Fibroblast of lung (primary cell): ENCODE results near the gene APOO.

Experiments
- EZH2 ChIP-seq: IDR thresholded peaks from 2 replicates; pipeline ENCODE4 v1.5.1; 2012; ENCODE audit warnings: low read length, control low read depth, mild to moderate bottlenecking; ENCODE audit errors: missing control alignments
- TF ChIP-seq, protein P1 (sequence below), 2 donors: IDR thresholded peaks in 1 of 2; conservative IDR thresholded peaks in 1 of 2; 1 replicate in 1 of 2; 2 replicates in 1 of 2; pipeline ENCODE4 v1.5.1; 2011 to 2012; ENCODE audit warnings: low read length in 2 of 2, control low read depth in 1 of 2, inconsistent platforms in 1 of 2, low read depth in 1 of 2, mild to moderate bottlenecking in 1 of 2

DNA sequence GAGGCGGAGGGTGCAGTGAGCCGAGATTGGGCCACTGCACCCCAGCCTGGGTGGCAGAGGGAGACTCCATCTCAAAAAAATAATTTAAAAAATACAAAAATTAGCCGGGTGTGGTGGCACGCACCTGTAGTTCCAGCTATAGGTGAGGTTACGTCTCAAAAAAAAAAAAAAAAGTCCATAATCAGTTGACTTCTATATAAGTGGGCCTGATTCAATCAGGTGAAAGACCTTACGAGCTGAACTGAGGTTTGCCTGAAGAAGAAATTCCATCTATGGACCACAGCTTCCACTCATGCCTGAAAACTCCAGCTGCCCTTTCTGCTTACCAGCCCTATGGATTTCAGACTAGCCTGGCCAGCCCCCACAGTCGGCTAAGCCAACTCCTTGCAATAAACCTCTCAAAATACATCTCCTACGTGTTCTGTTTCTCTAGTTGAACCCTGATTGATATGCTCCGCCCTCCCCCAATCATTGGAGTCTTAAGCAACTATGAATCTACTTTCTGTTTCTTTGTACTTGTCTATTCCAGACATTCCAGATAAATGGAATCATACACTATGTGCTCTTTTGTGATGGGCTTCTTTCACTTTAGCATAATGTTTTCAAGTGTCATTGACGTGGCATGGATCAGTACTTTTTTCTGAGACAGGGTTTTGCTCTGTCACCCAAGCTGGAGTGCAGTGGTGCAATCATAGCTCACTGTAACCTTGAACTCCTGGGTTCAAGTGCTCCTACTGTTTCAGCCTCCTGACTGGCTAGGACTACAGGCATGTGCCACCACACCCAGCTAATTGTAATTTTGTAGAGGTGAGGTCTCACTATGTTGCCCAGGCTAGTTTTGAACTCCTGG is 88.1 kb downstream of the APOO start:
- TF ChIP-seq, protein P1, sequence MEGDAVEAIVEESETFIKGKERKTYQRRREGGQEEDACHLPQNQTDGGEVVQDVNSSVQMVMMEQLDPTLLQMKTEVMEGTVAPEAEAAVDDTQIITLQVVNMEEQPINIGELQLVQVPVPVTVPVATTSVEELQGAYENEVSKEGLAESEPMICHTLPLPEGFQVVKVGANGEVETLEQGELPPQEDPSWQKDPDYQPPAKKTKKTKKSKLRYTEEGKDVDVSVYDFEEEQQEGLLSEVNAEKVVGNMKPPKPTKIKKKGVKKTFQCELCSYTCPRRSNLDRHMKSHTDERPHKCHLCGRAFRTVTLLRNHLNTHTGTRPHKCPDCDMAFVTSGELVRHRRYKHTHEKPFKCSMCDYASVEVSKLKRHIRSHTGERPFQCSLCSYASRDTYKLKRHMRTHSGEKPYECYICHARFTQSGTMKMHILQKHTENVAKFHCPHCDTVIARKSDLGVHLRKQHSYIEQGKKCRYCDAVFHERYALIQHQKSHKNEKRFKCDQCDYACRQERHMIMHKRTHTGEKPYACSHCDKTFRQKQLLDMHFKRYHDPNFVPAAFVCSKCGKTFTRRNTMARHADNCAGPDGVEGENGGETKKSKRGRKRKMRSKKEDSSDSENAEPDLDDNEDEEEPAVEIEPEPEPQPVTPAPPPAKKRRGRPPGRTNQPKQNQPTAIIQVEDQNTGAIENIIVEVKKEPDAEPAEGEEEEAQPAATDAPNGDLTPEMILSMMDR (conservative IDR thresholded peaks at IDR 0.05 in 1 of 2, IDR thresholded peaks at IDR 0.05 in 1 of 2; ENCODE audit: low read depth in 1 of 2, low read length in 2 of 2) = no peak
- TF ChIP-seq EZH2 = no peak
